Activated naive CD8-positive, alpha-beta T cell treated with anti-CD3 and anti-CD28 coated beads, Interleukin-2, amount 50 U/mL, for 16 hours (primary cell): ENCODE measurements around the gene FLRT1.

Experiments
- DNase-seq: peaks from one replicate; pipeline ENCODE4 v3.0.0-alpha.2; 2020; ENCODE audit warnings: low read depth, low spot score

Gene FLRT1

GRCh38 chr11:64065712-64066111 lies 30.0 kb downstream of the FLRT1 start:
- no peak for DNase-seq

GRCh38 chr11:64067230-64067993 lies 31.7 kb downstream of the FLRT1 start:
- DNase-seq = no peak

- no peak for DNase-seq
These were observed 33.1 kb downstream of the FLRT1 start for GRCh38 chr11:64068705-64069400.

- DNase-seq = no peak
These were observed 33.9 kb downstream of the FLRT1 start for GRCh38 chr11:64069401-64070313.

- no peak for DNase-seq
These were observed 34.6 kb downstream of the FLRT1 start for GRCh38 chr11:64070314-64070681.

- DNase-seq = no peak
These were observed 36.1 kb downstream of the FLRT1 start for GRCh38 chr11:64071849-64072248.

- DNase-seq = no peak
These were observed 36.7 kb downstream of the FLRT1 start for GRCh38 chr11:64072403-64072802.

GRCh38 chr11:64072871-64073270 lies 37.1 kb downstream of the FLRT1 start:
- no peak for DNase-seq

- no peak for DNase-seq
These were observed 37.8 kb downstream of the FLRT1 start for GRCh38 chr11:64073542-64073941.

- DNase-seq = no peak
These were observed 38.5 kb downstream of the FLRT1 start for GRCh38 chr11:64074239-64074638.

GRCh38 chr11:64076758-64077157 lies 41.0 kb downstream of the FLRT1 start:
- DNase-seq = no peak

GRCh38 chr11:64077607-64078006 lies 41.9 kb downstream of the FLRT1 start:
- no peak for DNase-seq

- no peak for DNase-seq
These were observed 42.6 kb downstream of the FLRT1 start for GRCh38 chr11:64078284-64078683.

- DNase-seq = no peak
These were observed 43.2 kb downstream of the FLRT1 start for GRCh38 chr11:64078905-64079304.

- no peak for DNase-seq
These were observed 44.7 kb downstream of the FLRT1 start for GRCh38 chr11:64080390-64080789.

GRCh38 chr11:64081745-64082442 lies 46.2 kb downstream of the FLRT1 start:
- no peak for DNase-seq

- DNase-seq = no peak
These were observed 47.8 kb downstream of the FLRT1 start for GRCh38 chr11:64083398-64084080.

GRCh38 chr11:64084146-64084950 lies 48.6 kb downstream of the FLRT1 start:
- no peak for DNase-seq

- no peak for DNase-seq
These were observed 49.4 kb downstream of the FLRT1 start for GRCh38 chr11:64084951-64085710.
